Adrenal gland (tissue), 12 donors: ENCODE results near the gene ZNF217. TPM values are rescaled to one million over a fixed set of nuclear protein-coding genes. Genes with fewer than 3 reads are reported as not detected.
A peak's percentile ranks its signal among the peaks of the same experiment; 100 is the strongest.

Source experiments
- DNase-seq, 7 donors: peaks; one replicate each; pipeline ENCODE4 v3.0.0-alpha.2; 2019 to 2020
- H3K27ac ChIP-seq, 5 donors: fragments of 200-600 bp; sonication (generic) in 4 of 5; 1 replicate in 3 of 5; 2 replicates in 2 of 5; pipeline versions ENCODE4 v1.5.1 to v1.8.0; 2016 to 2020; ENCODE audit warnings: mild to moderate bottlenecking in 1 of 5
- H3K27me3 ChIP-seq: fragments of 200-600 bp; 2 replicates; pipeline ENCODE4 v1.8.0; 2021
- H3K36me3 ChIP-seq, 2 donors: fragments of 200-600 bp; replicated peaks in 1 of 2; 1 replicate in 1 of 2; 2 replicates in 1 of 2; pipeline versions ENCODE4 v1.5.1 to v1.8.0; 2018 to 2022
- H3K4me1 ChIP-seq, 2 donors: fragments of 200-600 bp; replicated peaks in 1 of 2; 1 replicate in 1 of 2; 2 replicates in 1 of 2; pipeline versions ENCODE4 v1.5.1 to v1.8.0; 2018 to 2021
- H3K4me3 ChIP-seq, 4 donors: fragments of 200-600 bp; sonication (generic) in 3 of 4; one replicate each; pipeline ENCODE4 v1.5.1; 2016 to 2018
- H3K9me3 ChIP-seq, 3 donors: fragments of 200-600 bp; sonication (generic) in 1 of 3; replicated peaks in 1 of 3; 1 replicate in 2 of 3; 2 replicates in 1 of 3; pipeline versions ENCODE4 v1.5.1 to v1.8.0; 2016 to 2021
- POLR2A ChIP-seq, 2 donors: fragments of 450-650 bp; IDR thresholded peaks; one replicate each; pipeline ENCODE4 v1.6.1; 2017; ENCODE audit warnings: antibody characterized with exemption in 2 of 2, mild to moderate bottlenecking in 2 of 2, moderate library complexity in 1 of 2
- WGBS, 4 donors: extraction: QIAGEN DNeasy Blood & Tissue Kit in 2 of 4; methylation state at CpG; one replicate each; pipeline versions ENCODE4 v1.1.5 to v1.1.7; 2013 to 2017; 5-methylcytosine and 5-hydroxymethylcytosine counted together
- intact Hi-C, 2 donors: fragments of 100-400 bp; cut with DNase I; formaldehyde crosslinking; loops; one replicate each; pipeline versions ENCODE4 v1.14.1 to v1.15.0; 2022 to 2023
- polyA plus RNA-seq, 3 donors: library from polyadenylated mRNA; stranded (reverse); fragments of 200-250 nt in 2 of 3; fragments of 350-450 nt in 1 of 3; fragmentation: Illumina TruSeq in 1 of 3; extraction: RNeasy Lipid Tissue Mini Kit (QIAGEN cat#74804) in 1 of 3; gene quantifications; one replicate each; pipeline ENCODE4 v1.2.3, GENCODE V29; 2013 to 2014
- total RNA-seq, 9 donors: library from RNA; depleted of rRNA in 4 of 9; stranded (reverse); fragments of >200 nt in 4 of 9; fragments of 120-200 nt in 1 of 9; fragmentation: NEBNext Ultra II Directional in 1 of 9; extraction: Animal tissue kit (Norgen Biotek cat#: 25700) in 1 of 9; gene quantifications; one replicate each; pipeline versions ENCODE4 v1.1.0 to v1.2.4, GENCODE V29; 2013 to 2023
- TF ChIP-seq, protein P1 (sequence below), 6 experiments: fragments of 450-650 bp in 4 of 6; fragments of 200-600 bp in 2 of 6; sonication (generic) in 1 of 6; IDR thresholded peaks; 1 replicate in 5 of 6; 2 replicates in 1 of 6; pipeline versions ENCODE4 v1.5.1 to v1.8.0; 2016 to 2021; ENCODE audit warnings: antibody characterized with exemption in 6 of 6, mild to moderate bottlenecking in 2 of 6, moderate library complexity in 1 of 6
- donor health status: healthy with polysubstance abuse.
- donor health status: Bipolar disorder and iron deficiency.
- donor health status: DM: yes; HTN: yes; CAD: no.
- donor health status: DM: no; HTN: no; CAD: no.
- donor health status: DM: no; HTN: no; CAD: no.
- donor health status: DM: yes; HTN: yes; CAD: no.

ZNF217 gene
- total and polyA plus RNA-seq, 12 donors, result 3.3 to 23.4 (median 11.8) TPM

DNA sequence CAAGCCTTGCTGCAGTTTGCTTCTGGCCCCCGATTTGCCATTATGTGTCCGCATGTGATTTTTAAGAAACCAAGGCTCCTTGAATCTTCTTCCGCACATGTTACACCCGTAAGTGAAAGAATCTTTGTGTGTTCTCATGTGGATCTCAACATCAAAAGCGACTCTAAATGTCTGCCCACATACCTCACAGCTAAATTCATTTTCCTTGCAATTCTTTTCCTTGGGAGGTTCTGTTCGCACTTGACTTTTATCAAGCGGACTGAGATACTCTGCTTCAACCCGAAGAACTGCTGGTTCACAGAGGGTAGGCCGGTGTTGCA lies 11.4 kb downstream of the ZNF217 start:
- Histone ChIP-seq H3K36me3 (peaks cover 0 to 24% of the 10 kb centered on the region in 2 donors), H3K9me3 (no peaks in the 10 kb centered on the region), H3K4me1 (peaks cover 10 to 58% of the 10 kb centered on the region in 2 donors), H3K4me3 (no peak overlapping the region), H3K27ac (peak overlapping the region in 1 of 5 donors; percentile 66), H3K27me3 (no peaks in the 10 kb centered on the region)
- intact Hi-C loops, result no loop called here
- no peak for DNase-seq
- 86 to 96% (median 94%) methylated on average over 9 of the region's 9 CpGs for WGBS, 4 donors
- TF ChIP-seq POLR2A (IDR thresholded peaks at IDR 0.05), result no peak
- TF ChIP-seq, protein P1, sequence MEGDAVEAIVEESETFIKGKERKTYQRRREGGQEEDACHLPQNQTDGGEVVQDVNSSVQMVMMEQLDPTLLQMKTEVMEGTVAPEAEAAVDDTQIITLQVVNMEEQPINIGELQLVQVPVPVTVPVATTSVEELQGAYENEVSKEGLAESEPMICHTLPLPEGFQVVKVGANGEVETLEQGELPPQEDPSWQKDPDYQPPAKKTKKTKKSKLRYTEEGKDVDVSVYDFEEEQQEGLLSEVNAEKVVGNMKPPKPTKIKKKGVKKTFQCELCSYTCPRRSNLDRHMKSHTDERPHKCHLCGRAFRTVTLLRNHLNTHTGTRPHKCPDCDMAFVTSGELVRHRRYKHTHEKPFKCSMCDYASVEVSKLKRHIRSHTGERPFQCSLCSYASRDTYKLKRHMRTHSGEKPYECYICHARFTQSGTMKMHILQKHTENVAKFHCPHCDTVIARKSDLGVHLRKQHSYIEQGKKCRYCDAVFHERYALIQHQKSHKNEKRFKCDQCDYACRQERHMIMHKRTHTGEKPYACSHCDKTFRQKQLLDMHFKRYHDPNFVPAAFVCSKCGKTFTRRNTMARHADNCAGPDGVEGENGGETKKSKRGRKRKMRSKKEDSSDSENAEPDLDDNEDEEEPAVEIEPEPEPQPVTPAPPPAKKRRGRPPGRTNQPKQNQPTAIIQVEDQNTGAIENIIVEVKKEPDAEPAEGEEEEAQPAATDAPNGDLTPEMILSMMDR (IDR thresholded peaks at IDR 0.05), result no peak

DNA sequence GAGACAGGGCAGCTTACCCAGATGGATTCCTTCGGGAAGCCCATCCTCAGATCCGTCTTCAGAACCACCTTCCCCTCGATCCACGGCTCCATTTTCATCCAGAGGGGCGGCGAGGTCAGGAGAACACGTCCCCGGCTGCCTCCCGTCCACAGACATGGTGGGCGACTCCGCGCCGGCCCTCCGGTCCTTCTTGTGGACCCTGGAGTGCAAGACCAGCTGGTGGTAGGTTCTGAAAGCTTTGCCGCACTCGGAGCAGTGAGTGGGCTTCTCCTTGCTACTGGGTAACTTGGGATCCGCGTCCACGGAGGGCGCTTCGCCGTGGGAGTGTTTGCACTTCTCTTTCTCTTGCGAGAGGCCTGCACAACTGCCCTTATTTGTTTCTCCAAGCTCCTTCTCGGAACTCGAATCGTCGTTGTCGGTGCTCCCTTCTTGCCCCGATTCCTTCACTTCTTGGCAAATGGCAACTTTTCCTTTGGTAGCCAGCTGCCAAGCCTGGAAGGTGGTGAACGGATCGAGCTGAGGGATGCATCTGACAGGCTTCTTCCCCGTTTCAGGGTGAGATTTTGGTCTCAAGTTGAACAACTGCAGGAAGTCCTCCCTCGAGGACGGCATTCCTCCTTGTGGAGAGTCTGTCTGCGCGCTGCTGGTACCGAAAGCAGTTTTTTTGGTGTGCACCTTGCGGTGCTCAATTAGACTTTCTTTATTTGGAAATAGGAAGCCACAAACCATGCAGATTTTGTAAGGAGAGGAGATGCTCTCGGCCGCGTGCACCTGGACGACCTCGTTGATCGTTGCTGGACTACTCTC lies 12.0 kb downstream of the ZNF217 start:
- TF ChIP-seq POLR2A (IDR thresholded peaks at IDR 0.05), result no peak
- TF ChIP-seq, protein P1 (IDR thresholded peaks at IDR 0.05), result no peak
- intact Hi-C loops, result no loop called here
- DNase-seq, result peak in 1 of 7 donors; percentile 50
- Histone ChIP-seq H3K36me3 (peaks cover 0 to 30% of the 10 kb centered on the region in 2 donors), H3K9me3 (no peaks in the 10 kb centered on the region), H3K27ac (peak overlapping the region in 1 of 5 donors; percentile 4), H3K4me3 (no peak overlapping the region), H3K4me1 (peaks cover 10 to 53% of the 10 kb centered on the region in 2 donors), H3K27me3 (no peaks in the 10 kb centered on the region)
- 90 to 94% (median 92%) methylated on average over 41 to 44 of the region's 44 CpGs for WGBS, 4 donors

DNA sequence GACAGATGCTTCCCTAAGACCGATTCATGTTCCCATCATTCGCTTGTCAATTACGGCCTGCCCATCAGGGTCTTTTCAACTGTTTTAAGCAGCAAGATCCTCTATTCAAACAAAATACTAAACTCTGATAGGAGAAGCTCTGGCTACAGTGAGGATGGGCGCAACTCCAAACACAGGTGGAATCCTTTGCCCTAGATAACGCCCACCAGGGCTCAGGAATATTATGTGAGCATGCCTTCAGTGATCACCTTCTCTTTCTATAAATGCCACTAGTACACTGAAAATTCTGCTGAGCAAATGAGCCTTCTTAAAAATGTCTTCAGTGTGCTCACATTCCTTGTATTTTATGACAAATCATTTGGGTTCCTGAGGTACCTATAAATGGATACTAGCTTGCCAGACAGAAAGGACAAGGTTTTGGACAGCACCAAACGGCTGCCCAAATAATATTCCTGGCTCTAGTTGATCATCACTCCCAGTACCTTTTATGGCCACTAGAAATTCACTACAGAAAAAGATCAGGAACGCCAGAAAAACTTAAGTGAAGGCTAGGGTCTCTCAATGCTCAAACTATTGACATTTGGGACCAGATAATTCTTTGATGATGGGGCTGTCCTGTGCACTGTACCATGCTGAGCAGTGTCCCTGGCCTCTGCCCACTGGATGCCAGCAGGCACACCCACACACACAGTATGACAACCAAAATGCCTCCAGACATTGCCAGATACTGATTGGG lies 13.1 kb downstream of the ZNF217 start:
- 71 to 83% (median 80%) methylated on average over 7 of the region's 7 CpGs for WGBS, 4 donors

More for the DNA sequence above, 13.1 kb downstream of the ZNF217 start:
- peak in 1 of 7 donors; percentile 44 for DNase-seq
- Histone ChIP-seq H3K27ac (peak overlapping the region in 4 of 5 donors; percentile 6 to 89 (median 44)), H3K36me3 (peaks cover 0 to 41% of the 10 kb centered on the region in 2 donors), H3K4me3 (no peak overlapping the region), H3K27me3 (no peaks in the 10 kb centered on the region), H3K9me3 (no peaks in the 10 kb centered on the region), H3K4me1 (peaks cover 10 to 42% of the 10 kb centered on the region in 2 donors)
- intact Hi-C loops, result no loop called here
- TF ChIP-seq, protein P1 (IDR thresholded peaks at IDR 0.05), result peak in 4 of 6 experiments; percentile 6 to 28 (median 14)
- TF ChIP-seq POLR2A (IDR thresholded peaks at IDR 0.05), result no peak
